ENCODE data around the gene SPOP.
"Not testable (repeated sequence)": the region's sequence is repeated elsewhere in the genome, so short reads cannot be mapped to it uniquely, and the experiment has no call there.

SPOP gene

DNA sequence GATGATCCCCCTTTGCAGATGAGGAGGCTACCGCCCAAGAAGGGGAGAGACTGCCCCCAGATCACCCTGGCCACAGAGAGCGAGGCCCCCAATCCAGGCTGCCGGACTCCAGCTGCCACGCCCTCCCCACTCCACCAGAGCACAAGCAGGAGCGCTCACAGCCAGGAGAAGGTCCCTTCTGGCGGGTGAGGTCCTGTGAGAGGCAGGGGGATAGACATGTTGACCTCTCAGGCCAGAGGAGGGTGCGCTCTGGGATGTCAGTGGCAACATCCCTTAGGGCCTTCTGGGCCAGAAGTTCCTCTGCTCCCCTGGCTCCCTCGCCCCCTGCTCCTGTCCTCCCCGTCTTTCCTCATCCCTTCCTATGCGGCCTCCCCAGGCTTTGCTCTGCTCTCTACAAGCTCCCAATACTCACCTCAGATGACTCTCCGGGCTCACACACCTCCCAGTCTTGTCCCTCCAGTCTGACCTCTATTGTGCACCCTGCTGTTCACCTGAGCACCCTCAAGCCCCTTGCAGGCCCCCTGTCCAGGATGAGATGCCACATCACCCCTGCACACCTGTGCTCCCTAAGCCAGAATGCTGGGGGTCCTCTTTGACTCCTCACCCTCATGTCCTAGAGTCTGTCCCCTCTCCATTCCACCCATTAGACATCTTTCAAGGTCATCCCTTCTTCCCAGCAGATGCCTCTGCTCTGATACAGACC, 107.2 kb downstream of the SPOP start:
- DNase-seq = no peak

DNA sequence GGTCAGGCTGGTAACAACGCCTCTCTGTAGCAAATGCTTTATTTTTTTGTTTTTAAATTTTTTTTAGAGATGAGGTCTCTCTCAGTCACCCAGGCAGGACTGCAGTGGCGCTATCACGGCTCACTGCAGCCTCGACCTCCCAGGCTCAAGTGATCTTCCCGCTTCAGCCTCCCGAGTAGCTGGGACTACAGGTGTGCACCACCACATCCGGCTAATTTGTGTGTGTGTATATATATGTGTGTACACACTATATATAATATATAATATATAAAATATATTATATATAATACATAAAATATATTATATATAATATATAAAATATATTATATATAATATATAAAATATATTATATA, 109.2 kb downstream of the SPOP start:
- not testable (repeated sequence) for DNase-seq

DNA sequence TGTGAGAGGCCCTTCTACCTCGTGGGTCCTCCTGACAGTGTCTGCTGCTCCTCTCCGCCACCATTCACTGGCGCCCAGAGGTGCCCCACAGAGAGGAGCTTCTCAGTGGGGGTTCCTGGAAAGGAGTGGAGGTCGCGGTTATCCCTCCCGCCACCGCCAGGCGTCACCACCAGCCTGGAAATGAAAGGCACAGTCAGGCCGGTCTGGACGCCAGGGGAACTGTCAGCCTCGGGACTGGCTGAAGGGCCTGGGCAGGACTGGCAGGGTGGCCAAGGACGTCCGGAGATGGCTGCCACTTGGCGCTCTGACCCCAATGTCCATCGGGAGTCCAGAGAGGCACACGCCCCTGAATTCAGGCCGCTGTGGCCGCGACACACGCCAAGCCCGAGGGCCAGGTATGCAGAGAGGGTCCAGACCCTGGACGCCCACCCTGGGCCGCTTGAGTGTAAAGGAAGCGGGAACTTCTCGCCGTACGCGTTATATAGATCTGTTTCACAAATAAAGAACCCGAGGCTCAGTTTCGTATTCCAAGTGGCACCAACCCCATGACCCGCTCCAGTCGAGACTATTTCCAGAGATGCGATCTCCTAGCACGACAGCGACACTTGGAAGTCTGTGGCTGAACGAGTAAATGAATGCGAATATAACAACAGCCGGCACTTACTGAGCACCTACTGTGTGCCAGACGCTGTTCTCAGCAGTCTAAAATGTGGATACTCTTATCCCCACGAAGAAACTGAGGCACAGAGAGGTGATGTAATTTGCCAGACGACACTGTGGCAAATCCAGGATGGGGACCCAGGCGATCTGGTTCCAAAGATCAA, 109.8 kb downstream of the SPOP start:
- peak; percentile 91 for DNase-seq

DNA sequence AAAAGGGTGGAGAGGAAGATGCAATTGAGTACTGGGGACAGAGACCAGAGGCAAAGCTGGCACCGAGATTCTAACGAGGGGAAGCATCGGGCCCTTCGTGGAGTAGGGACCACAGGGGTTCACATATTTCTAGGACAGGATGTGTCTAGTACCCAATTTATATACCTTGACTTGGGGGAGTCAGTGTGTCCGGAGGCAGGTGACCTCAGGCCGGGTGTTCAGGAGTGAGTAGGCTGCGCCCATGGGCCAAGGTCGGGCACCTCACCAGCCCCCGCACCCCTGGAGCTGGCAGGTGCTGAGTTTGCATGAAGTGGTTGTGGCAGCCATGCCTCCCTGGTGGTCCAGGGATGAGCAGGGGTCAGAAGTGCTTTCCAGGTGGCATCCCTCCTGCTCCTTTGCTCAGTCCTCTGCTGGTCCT, 110.8 kb downstream of the SPOP start:
- no peak for DNase-seq

DNA sequence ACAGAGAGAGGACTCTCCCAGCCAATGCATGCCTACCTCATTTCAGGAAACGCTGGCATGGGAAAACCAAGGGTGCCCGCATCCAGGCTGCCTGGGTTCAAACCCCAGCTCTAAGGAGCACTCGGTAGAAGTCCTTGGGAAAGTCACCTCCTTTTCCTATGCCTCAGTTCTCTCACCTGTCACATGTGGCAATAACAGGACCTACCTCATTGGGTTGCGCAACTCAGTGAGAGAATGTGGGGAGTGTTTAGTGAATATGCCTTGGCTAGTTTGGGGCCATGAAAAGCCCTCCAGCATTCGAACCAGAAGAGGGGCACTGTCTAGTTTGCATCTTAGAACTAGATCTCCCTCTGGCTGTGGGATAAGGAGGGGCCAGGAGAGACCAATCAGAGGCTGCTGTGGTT, 111.2 kb downstream of the SPOP start:
- DNase-seq = no peak

DNA sequence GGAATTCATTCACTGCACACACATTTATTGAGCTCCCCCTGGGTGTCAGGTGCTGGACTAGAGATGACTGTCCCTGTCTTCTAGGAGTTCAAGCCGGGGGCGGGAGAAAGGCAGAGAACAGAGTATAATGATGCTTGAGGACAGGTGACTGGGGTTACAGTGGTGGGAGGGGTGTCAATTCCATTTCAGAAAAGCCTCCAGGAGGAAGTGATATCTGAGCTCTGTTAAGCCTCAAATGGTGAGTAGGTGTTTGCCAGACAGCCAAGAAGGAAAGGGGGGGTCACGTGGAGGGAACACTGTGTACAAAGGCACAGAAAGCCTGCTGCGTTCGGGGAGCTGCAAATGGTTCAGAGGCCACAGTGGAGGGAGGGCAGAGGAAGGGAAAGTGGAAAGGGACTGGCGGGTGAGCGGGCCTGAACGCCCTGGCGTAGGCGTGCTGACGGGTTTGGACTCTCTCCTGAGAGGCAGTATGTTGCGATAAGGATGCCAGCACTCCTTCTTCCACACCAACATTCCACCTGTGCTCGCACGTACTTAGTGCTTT, 111.9 kb downstream of the SPOP start:
- DNase-seq = peak; percentile 61

DNA sequence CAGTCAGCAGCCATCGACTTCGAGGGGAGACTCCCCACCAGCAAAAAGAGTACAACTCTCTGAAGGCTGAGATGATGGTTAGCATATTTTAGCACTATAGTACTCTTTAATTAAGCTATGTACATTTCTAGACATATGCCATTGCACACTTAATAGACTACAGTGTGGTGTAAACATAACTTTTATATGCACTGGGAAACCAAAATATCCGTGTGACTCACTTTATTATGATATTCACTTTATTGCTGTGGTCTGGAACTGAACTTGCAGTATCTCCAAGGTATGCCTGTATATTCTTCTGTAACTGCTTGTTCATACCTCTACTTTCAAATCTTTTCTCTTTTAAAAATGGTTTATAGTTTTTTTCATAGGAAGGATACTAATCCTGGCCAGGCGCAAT, 113.3 kb downstream of the SPOP start:
- no peak for DNase-seq

DNA sequence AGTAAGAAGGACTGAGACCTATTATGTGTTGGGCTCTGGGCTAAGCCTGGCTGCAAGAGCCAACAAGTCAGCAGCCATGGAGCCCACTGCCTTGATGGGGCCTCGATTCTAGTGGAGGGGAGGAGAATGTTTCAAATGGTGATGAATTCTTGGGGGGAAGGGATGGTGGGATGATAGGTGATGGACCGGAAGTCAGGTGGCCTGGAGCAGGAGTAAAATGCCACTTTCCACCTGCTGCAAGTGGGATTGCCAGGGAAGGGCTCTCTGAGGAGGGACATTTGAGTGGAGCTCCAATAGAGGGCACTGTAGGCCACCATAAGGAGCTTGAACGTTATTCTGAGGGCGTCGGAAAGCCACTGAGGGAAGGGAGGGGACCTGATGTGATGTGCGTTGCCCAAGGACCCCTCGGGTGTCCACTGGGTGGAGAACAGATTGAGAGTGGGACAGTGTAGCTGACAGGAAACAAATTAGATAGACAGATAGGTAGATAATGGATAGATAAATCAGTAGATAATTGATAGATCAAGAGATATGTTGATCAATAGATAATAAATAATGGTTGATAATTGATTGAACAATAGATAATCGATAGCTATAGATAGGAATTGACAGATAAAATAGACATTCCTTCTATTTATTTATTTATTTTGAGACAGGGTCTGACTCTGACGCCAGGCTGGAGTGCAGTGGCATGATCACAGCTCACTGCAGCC, 120.4 kb downstream of the SPOP start:
- DNase-seq = peak; percentile 62

DNA sequence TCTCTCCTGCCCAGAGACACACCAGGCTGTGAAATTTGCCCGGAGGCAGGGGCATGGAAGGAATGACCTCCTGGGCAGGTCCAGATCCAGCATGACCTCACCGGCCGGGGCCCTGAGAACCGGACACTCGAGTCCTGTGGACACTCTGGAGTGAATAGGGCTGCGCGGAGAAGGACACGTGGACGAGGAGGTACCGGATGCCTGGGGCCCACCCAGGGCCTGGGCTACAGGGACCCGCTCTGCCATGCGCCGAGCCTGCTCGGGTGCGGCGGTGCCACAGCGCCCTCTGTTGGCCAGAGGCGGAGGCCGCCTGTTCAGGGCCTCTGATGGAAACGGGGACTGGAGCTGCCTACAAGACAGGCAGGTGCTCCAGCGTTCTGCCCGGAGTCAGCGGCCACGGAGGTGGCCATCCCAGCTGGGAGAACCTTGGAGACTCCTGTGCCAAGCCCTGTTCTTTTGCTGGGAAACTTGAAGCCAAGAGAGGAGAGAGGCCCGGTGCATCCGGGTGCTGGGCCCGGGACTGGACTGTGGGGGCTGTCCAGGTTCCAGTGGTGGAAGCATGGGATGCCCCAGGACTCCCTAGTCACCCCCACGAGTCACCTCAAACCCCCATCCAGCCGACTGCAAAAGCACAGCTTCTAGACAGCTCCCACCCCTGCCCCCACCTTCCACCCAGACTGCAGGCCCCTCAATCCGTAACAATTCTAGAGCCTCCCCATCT, 121.5 kb downstream of the SPOP start:
- DNase-seq = peak; percentile 79

DNA sequence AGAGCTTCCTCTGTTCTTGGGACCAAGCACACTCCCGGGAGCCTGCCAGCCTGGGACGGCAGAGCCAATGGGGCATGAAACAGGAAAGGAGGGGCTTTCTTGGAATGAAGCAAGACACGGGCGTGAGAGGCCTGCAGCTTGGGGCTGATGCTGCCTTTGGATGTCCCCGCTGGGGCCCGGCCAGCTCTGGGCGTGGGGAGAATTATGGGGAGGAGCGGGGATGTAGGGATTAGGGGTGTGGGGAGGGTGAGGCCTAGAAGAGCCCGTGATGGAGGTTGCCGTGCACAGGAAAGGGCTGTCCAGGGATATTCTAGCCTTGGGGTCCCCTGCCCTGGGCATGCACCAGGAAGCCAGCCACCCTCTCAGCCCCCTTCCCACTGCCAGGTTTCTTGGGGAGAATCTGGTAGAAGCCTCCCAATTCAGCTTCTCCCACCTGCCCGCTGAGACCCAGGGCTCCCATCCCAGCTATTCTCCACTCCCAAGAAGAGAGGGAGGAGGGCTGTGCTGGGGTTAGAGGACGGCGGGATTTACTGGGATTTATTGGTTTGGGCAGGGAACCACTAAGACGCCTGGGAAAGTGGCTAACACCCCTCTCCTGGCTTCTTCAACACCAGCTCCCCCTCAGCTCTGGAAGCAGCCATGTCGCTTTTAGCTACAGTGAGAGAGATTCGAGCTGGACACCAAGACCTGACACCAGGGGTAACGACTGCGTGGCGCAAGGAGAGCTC, 122.2 kb downstream of the SPOP start:
- DNase-seq = no peak

DNA sequence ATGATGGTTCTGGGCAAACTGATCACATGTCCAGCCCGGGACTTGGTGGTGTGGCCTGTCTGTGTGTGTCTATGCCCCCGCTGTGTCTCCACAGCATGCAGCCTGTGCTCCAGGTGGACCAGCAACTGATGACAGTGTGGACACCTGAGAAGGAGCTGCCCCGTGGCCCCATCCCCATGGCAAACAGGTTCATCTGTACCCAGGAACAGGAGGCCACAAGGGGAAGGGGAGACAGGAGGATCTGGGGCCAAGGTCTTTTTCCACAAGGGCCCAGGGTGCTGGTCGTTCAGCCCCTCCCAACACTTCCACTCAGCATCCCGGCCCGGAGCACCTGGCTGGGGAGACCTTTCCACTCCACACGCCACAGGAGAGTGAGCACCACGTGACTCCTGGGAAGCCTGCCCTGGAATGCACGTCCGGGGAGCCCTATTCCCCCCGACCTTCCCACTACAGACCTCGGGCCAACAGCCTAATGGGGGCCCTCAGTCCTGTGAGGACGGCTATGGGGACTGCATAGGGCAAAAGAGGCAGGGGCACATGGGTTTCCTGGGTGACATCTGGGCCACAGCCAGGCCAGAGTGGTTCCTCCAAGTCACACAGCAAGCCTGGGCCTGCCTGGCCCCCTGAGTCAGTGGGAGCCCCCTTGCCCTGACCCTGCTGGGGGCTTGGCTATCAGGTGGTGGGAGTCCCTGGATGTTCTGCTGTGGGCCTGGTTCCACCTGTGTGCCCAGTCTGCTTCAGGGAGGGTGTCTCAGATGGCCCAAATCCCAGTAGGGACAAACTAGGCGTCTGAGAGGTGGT, 123.0 kb downstream of the SPOP start:
- no peak for DNase-seq

DNA sequence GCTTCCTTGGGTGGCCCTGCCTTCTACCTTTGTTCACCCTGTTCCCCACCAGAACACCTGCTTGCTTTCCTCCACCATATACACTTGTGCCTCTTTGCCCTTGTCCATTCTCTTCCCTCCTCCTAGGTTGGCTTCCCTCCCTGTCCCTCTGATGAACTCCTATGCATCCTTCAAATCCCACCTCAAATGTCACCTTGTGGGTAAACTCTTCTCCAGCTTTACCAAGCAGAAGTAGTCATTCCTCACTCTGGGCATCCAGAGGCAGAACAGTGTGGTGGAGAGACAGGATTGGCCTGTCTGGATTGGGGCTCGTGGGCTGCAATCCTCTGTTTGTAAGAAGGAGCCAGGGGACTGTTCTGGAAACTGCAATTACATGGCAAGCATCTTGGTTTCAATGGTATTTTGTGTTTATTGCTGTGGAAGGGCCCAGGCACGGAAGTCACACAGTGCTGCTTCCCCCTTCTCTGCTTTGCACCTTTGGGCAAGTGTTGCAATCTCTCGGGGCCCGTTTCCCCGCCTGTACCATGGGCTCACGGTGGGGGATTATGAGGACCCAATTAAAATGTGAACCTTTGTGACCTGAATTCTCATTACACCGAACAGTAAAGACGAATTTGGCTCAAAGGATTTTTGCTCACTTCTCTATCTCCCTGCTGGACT, 124.1 kb downstream of the SPOP start:
- DNase-seq = no peak

DNA sequence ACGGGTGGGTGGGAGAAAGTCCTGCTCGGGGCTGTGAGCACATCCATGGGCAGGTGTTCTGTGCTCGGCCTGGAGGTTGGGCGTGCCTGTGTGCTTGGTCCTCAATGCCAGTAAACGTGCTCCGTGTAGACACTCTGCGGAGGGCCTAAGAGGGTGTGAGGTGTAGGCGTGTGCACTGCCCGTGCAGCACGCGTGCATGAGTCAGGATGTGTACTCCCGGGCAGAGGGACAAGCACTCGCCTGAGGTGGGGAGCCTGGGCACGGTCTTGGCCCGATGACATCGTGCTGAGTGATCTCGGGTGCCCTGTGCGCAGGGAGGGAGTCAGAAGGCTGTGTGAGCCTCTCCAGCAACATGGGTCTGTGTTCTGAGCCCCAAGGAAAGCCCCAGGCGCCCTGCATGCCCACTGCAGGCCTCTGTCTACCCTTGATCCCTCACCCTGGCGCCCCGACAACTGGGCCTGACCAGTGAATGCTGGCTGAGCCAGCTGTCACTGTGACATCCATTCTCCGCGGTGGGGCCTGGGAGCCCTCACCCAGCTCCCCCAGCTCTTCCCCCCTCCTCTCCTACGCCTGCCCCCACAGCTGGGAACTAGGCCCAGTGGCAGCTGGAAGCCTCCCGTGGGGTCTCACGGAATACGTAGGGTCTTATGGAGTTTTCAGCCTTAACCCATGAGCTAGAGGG, 125.7 kb downstream of the SPOP start:
- DNase-seq = no peak

DNA sequence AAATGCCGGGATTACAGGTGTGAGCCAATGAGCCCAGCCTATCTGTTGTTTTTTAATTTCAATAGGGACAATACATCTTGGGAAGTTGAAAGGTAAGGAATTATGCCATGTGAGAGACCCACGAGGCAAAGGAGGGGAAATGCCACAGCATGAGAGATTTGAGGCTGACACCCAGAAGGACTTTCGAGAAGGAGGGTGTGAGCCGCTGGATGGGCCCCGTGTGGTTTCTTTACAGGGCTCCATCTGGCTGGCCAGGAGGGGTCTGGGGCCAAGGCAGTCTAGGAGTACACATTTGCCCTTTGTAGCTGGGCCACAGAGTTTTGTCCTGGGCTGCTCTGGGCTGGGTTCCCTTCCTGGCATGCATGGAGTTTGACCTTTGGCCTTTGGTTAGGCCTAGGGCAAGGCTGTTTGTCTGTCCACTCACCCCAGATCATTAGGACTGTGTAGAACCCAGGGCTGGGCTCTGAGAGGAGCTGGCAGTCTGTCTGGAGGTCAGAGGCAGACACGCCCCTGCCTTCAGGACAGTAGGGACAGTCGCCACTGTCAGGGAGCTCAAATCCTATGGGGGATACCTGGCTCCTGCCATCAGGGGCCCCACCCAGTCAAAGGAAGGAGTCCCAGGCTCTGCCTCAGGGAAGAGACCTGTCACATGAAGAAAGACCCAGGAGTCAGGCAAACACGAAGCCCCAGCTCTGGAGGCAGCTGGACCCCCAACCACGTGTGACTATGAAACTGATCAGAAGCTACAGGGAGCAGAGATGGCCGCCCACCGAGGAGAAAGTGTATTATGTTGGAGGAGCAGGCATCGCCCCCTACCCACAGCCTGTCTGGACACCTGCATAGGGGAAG, 126.5 kb downstream of the SPOP start:
- DNase-seq = no peak

DNA sequence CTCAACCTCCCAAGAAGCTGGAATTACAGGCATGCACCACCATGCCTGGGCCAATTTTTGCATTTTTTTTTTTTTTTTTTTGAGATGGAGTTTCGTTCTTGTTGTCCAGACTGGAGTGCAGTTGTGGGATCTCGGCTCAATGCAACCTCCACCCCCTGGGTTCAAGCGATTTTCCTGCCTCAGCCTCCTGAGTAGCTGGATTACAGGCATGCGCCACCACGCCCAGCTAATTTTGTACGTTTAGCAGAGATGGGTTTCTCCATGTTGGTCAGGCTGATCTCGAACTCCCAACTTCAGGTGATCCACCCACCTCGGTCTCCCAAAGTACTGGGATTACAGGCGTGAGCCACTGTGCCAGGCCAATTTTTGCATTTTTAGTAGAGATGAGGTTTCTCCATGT, 127.1 kb downstream of the SPOP start:
- DNase-seq = not testable (repeated sequence)

DNA sequence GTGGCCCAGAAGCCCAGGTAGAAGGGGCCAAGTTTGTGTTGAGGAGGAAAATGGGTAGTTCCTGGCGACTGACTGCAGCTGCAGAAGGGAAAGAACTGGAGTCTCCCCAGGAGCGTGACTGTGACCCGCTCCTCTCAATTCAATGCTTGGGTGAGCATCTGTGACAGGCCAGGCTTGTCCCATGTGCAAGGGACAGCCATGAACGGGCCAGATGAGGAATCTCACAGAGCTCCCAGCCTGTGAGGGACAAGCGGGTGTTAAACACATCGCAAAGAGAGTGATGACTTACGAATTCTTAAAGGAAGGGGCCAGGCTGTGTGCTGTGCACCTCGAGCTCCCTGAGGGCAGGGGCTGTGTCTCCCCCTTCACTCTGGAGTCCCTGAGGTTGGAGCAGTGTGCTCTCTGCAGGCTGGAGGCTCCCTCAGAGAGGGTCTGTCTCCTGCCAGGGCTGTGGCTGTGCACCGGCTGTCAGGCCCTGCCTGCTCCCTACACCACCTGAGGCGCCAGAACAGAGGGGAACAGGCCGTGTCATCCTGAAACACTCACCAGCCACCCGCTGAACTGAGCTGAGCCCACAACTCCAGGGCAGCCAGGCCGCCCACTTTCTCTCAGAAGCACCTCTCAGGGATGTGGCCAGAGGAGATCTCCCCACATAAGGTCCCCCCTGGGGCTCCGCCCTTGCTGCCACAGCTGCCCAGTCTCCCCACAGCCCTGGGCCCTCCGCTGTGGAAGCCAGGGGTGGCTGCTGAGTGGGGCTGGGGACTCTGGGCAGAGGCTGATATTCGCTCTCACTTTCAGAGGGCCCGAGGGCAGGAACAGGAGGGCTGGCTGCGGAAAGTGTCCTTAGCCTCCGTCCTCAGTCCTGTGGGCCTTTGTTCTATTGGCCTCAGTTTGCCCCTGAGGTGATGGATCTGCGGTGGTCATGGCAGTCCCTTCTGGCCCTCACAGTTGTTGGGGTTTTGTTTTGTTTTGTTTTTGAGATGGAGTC, 127.9 kb downstream of the SPOP start:
- no peak for DNase-seq

DNA sequence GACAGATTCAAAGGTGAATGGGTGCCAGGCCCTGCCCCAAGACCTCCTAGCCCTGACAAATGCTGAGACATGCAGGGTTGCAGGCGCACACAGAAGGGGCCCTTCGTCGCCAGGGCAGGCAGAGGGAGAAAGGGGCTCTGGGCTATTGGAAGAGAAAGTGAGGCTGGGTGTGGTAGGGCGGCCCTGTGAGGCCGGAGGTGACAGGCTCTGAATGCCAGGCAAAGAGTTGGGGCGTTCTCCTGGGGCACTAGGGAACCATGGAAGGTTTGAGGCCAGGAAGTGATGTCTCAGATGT, 128.6 kb downstream of the SPOP start:
- DNase-seq = no peak
